SJCRH30 (cell line): ENCODE data around the gene PYCR2. TPM values are rescaled to one million over a fixed set of nuclear protein-coding genes. Genes with fewer than 3 reads are reported as not detected.
"Not testable (repeated sequence)": the region's sequence is repeated elsewhere in the genome, so short reads cannot be mapped to it uniquely, and the experiment has no call there.

ENCODE experiments used
- DNase-seq, 2 experiments: peaks; one replicate each; pipeline ENCODE4 v3.0.0-alpha.2; 2015 to 2020
- H3K27ac ChIP-seq: fragments of 250-450 bp; sonication (Bioruptor Pico); 2 replicates; pipeline ENCODE4 v1.5.1; 2020; ENCODE audit warnings: mild to moderate bottlenecking, moderate library complexity
- H3K27me3 ChIP-seq: fragments of 250-450 bp; sonication (Bioruptor Pico); 2 replicates; pipeline ENCODE4 v1.5.1; 2020; ENCODE audit warnings: mild to moderate bottlenecking, moderate library complexity
- H3K36me3 ChIP-seq: fragments of 250-450 bp; sonication (Bioruptor Pico); 2 replicates; pipeline ENCODE4 v1.5.1; 2020; ENCODE audit warnings: mild to moderate bottlenecking, moderate library complexity
- H3K4me1 ChIP-seq: fragments of 250-450 bp; sonication (Bioruptor Pico); 2 replicates; pipeline ENCODE4 v1.5.1; 2020; ENCODE audit warnings: mild to moderate bottlenecking, moderate library complexity
- H3K4me3 ChIP-seq: fragments of 250-450 bp; sonication (Bioruptor Pico); 2 replicates; pipeline ENCODE4 v1.5.1; 2020; ENCODE audit warnings: mild to moderate bottlenecking, moderate library complexity
- H3K9me3 ChIP-seq: fragments of 250-450 bp; sonication (Bioruptor Pico); replicated peaks from 2 replicates; pipeline ENCODE4 v1.5.1; 2020; ENCODE audit warnings: mild to moderate bottlenecking, moderate library complexity
- total RNA-seq: library from RNA; depleted of rRNA; stranded (reverse); fragments of >200 nt; shearing (Covaris generic); gene quantifications from 2 replicates; pipeline ENCODE4 v1.2.3, GENCODE V29; 2014

Gene PYCR2
- total RNA-seq, 1 experiment from 2014 or later: 51.1 TPM

- no peaks in the 10 kb centered on the region for H3K36me3 ChIP-seq
- H3K9me3 ChIP-seq: no peaks in the 10 kb centered on the region
- H3K27me3 ChIP-seq: no peaks in the 10 kb centered on the region
- peak in 1 of 2 experiments; percentile 33 for DNase-seq
- no peak overlapping the region for H3K4me3 ChIP-seq
- peaks cover 13% of the 10 kb centered on the region for H3K4me1 ChIP-seq
- H3K27ac ChIP-seq: no peak overlapping the region
Observed at GRCh38 chr1:225896937-225897549, 27.0 kb downstream of the PYCR2 start.

- no peaks in the 10 kb centered on the region for H3K36me3 ChIP-seq
- no peaks in the 10 kb centered on the region for H3K9me3 ChIP-seq
- no peak overlapping the region for H3K4me3 ChIP-seq
- no peak for DNase-seq
- H3K27ac ChIP-seq: no peak overlapping the region
- peaks cover 17% of the 10 kb centered on the region for H3K4me1 ChIP-seq
- H3K27me3 ChIP-seq: no peaks in the 10 kb centered on the region
Observed at GRCh38 chr1:225896494-225896893, 27.6 kb downstream of the PYCR2 start.

- peaks cover 43% of the 10 kb centered on the region for H3K4me1 ChIP-seq
- H3K9me3 ChIP-seq: no peaks in the 10 kb centered on the region
- H3K27ac ChIP-seq: no peak overlapping the region
- H3K4me3 ChIP-seq: no peak overlapping the region
- no peak for DNase-seq
- no peaks in the 10 kb centered on the region for H3K36me3 ChIP-seq
- no peaks in the 10 kb centered on the region for H3K27me3 ChIP-seq
Observed at GRCh38 chr1:225892307-225892706, 31.7 kb downstream of the PYCR2 start.

- Histone ChIP-seq H3K4me1 (peaks cover 35% of the 10 kb centered on the region), H3K27me3 (no peaks in the 10 kb centered on the region), H3K27ac (peak overlapping the region; percentile 84), H3K36me3 (no peaks in the 10 kb centered on the region), H3K9me3 (no peaks in the 10 kb centered on the region), H3K4me3 (no peak overlapping the region)
- DNase-seq: peak; percentile 72 to 83
Observed at GRCh38 chr1:225891229-225891972, 32.6 kb downstream of the PYCR2 start.

- Histone ChIP-seq H3K9me3 (no peaks in the 10 kb centered on the region), H3K27me3 (no peaks in the 10 kb centered on the region), H3K27ac (peak overlapping the region; percentile 84), H3K36me3 (no peaks in the 10 kb centered on the region), H3K4me3 (no peak overlapping the region), H3K4me1 (peaks cover 35% of the 10 kb centered on the region)
- DNase-seq: no peak
Observed at GRCh38 chr1:225890346-225891228, 33.5 kb downstream of the PYCR2 start.

GRCh38 chr1:225889743-225890142, 34.3 kb downstream of the PYCR2 start:
- Histone ChIP-seq H3K9me3 (no peaks in the 10 kb centered on the region), H3K4me1 (peaks cover 35% of the 10 kb centered on the region), H3K36me3 (no peaks in the 10 kb centered on the region), H3K4me3 (no peak overlapping the region), H3K27me3 (no peaks in the 10 kb centered on the region), H3K27ac (peak overlapping the region; percentile 84)
- no peak for DNase-seq

GRCh38 chr1:225888898-225889601, 35.0 kb downstream of the PYCR2 start, which contains the start of gene LEFTY1:
Gene LEFTY1 (minus strand): TSS chr1:225889146. CDS start chr1:225889066, 80 bp downstream.
- Histone ChIP-seq H3K9me3 (no peaks in the 10 kb centered on the region), H3K27me3 (no peaks in the 10 kb centered on the region), H3K4me3 (peak within 1 kb of the TSS; percentile 45), H3K27ac (peak within 1 kb of the TSS; percentile 84), H3K36me3 (no peaks in the 10 kb centered on the region), H3K4me1 (peaks cover 30% of the 10 kb centered on the region)
- DNase-seq: peak; percentile 97

- no peaks in the 10 kb centered on the region for H3K9me3 ChIP-seq
- H3K4me3 ChIP-seq: peak overlapping the region; percentile 45
- no peaks in the 10 kb centered on the region for H3K27me3 ChIP-seq
- peak overlapping the region; percentile 84 for H3K27ac ChIP-seq
- H3K4me1 ChIP-seq: peaks cover 30% of the 10 kb centered on the region
- H3K36me3 ChIP-seq: no peaks in the 10 kb centered on the region
- no peak for DNase-seq
Observed at GRCh38 chr1:225888289-225888897, 35.7 kb downstream of the PYCR2 start.

- peaks cover 30% of the 10 kb centered on the region for H3K4me1 ChIP-seq
- not testable (repeated sequence) for H3K27me3 ChIP-seq, H3K9me3 ChIP-seq, DNase-seq, H3K4me3 ChIP-seq, H3K36me3 ChIP-seq, H3K27ac ChIP-seq
Observed at GRCh38 chr1:225887554-225888288, 36.3 kb downstream of the PYCR2 start.

- Histone ChIP-seq H3K27me3 (no peaks in the 10 kb centered on the region), H3K4me1 (peaks cover 30% of the 10 kb centered on the region), H3K4me3 (no peak overlapping the region), H3K27ac (no peak overlapping the region), H3K36me3 (no peaks in the 10 kb centered on the region), H3K9me3 (no peaks in the 10 kb centered on the region)
- DNase-seq: no peak
Observed at GRCh38 chr1:225887030-225887314, 37.1 kb downstream of the PYCR2 start.

GRCh38 chr1:225886159-225887029, 37.7 kb downstream of the PYCR2 start:
- H3K9me3 ChIP-seq: no peaks in the 10 kb centered on the region
- no peaks in the 10 kb centered on the region for H3K27me3 ChIP-seq
- peaks cover 26% of the 10 kb centered on the region for H3K4me1 ChIP-seq
- H3K27ac ChIP-seq: no peak overlapping the region
- H3K36me3 ChIP-seq: no peaks in the 10 kb centered on the region
- no peak for DNase-seq
- H3K4me3 ChIP-seq: no peak overlapping the region

GRCh38 chr1:225885336-225885735, 38.7 kb downstream of the PYCR2 start:
- Histone ChIP-seq H3K27me3 (no peaks in the 10 kb centered on the region), H3K4me1 (peaks cover 27% of the 10 kb centered on the region), H3K9me3 (no peaks in the 10 kb centered on the region), H3K27ac (no peak overlapping the region), H3K4me3 (no peak overlapping the region), H3K36me3 (no peaks in the 10 kb centered on the region)
- DNase-seq: no peak
